Esophagus squamous epithelium (tissue), 5 donors: ENCODE measurements around the gene ERAS. TPM values are rescaled to one million over a fixed set of nuclear protein-coding genes. Genes with fewer than 3 reads are reported as not detected.
A peak's percentile ranks its signal among the peaks of the same experiment; 100 is the strongest.

Experiments used
- DNase-seq: peaks from one replicate; lab custom pipeline; 2025; lab: John Stamatoyannopoulos, UW
- H3K27ac ChIP-seq, 4 donors: fragments of 200-600 bp; sonication (generic); one replicate each; pipeline ENCODE4 v1.5.1; 2016 to 2019; ENCODE audit warnings: mild to moderate bottlenecking in 1 of 4
- H3K27me3 ChIP-seq, 4 donors: fragments of 200-600 bp; sonication (generic); 1 replicate in 3 of 4; 2 replicates in 1 of 4; pipeline versions ENCODE4 v1.5.1 to v1.6.0; 2017 to 2021; ENCODE audit warnings: antibody characterized with exemption in 1 of 4
- H3K36me3 ChIP-seq, 3 donors: fragments of 200-600 bp; sonication (generic); one replicate each; pipeline ENCODE4 v1.5.1; 2016 to 2019
- H3K4me1 ChIP-seq, 3 donors: fragments of 200-600 bp; sonication (generic); one replicate each; pipeline ENCODE4 v1.5.1; 2017 to 2019
- H3K4me3 ChIP-seq, 4 donors: fragments of 200-600 bp; sonication (generic); 1 replicate in 3 of 4; 2 replicates in 1 of 4; pipeline ENCODE4 v1.5.1; 2016 to 2019; ENCODE audit warnings: mild to moderate bottlenecking in 2 of 4, moderate library complexity in 1 of 4
- H3K9me3 ChIP-seq, 3 donors: fragments of 200-600 bp; sonication (generic); one replicate each; pipeline ENCODE4 v1.5.1; 2016 to 2019
- POLR2A ChIP-seq, 4 donors: fragments of 450-650 bp; IDR thresholded peaks; one replicate each; pipeline ENCODE4 v1.6.1; 2017; ENCODE audit warnings: antibody characterized with exemption in 4 of 4, mild to moderate bottlenecking in 4 of 4, moderate library complexity in 3 of 4
- WGBS, 2 donors: methylation state at CpG; one replicate each; pipeline ENCODE4 v1.1.5; 2018; 5-methylcytosine and 5-hydroxymethylcytosine counted together
- intact Hi-C: fragments of 100-400 bp; cut with DNase I; formaldehyde crosslinking; loops from one replicate; pipeline ENCODE4 v1.15.0; 2022
- total RNA-seq, 4 donors: library from RNA; depleted of rRNA; stranded (reverse); fragments of >200 nt; gene quantifications; one replicate each; pipeline ENCODE4 v1.1.0, GENCODE V29; 2016
- TF ChIP-seq, protein P1 (sequence below), 6 experiments: fragments of 450-650 bp in 4 of 6; fragments of 200-600 bp in 2 of 6; sonication (generic) in 2 of 6; IDR thresholded peaks; one replicate each; pipeline ENCODE4 v1.5.1; 2016 to 2019; ENCODE audit warnings: antibody characterized with exemption in 6 of 6, mild to moderate bottlenecking in 4 of 6, moderate library complexity in 4 of 6
- donor health status: DM: yes; HTN: yes; CAD: no.

Gene ERAS
- total RNA-seq, 4 donors from 2014 or later = not detected

DNA sequence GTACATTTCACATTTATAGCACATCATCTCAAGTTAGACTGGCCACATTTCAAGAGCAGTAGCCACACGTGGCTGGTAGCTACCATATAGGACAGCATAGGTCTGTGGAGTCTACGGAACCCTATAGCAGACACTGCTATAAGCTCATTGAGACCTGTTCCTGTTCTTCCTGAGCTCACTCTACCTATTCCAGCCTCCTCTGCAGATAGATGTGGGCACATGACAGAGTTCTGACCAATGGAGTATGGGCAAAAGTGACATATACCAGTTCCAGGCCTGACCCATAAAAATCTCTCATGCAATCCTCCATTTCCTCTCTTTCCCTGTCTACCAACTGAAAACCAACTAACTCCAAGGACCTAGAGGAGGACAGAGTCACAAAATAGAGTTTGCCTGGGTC lies 28.0 kb upstream of the ERAS start:
- H3K36me3 ChIP-seq = no peaks in the 10 kb centered on the region
- no peak overlapping the region for H3K4me3 ChIP-seq
- intact Hi-C loops = no loop called here
- WGBS, 2 donors = 72 to 94% methylated on average over 2 of the region's 2 CpGs
- no peaks in the 10 kb centered on the region for H3K9me3 ChIP-seq
- H3K27me3 ChIP-seq = no peaks in the 10 kb centered on the region
- no peak overlapping the region for H3K27ac ChIP-seq
- DNase-seq = no peak
- H3K4me1 ChIP-seq = peaks cover 0 to 13% (median 4%) of the 10 kb centered on the region in 3 donors
- TF ChIP-seq POLR2A (IDR thresholded peaks at IDR 0.05) = no peak
- TF ChIP-seq, protein P1, sequence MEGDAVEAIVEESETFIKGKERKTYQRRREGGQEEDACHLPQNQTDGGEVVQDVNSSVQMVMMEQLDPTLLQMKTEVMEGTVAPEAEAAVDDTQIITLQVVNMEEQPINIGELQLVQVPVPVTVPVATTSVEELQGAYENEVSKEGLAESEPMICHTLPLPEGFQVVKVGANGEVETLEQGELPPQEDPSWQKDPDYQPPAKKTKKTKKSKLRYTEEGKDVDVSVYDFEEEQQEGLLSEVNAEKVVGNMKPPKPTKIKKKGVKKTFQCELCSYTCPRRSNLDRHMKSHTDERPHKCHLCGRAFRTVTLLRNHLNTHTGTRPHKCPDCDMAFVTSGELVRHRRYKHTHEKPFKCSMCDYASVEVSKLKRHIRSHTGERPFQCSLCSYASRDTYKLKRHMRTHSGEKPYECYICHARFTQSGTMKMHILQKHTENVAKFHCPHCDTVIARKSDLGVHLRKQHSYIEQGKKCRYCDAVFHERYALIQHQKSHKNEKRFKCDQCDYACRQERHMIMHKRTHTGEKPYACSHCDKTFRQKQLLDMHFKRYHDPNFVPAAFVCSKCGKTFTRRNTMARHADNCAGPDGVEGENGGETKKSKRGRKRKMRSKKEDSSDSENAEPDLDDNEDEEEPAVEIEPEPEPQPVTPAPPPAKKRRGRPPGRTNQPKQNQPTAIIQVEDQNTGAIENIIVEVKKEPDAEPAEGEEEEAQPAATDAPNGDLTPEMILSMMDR (IDR thresholded peaks at IDR 0.05) = no peak

DNA sequence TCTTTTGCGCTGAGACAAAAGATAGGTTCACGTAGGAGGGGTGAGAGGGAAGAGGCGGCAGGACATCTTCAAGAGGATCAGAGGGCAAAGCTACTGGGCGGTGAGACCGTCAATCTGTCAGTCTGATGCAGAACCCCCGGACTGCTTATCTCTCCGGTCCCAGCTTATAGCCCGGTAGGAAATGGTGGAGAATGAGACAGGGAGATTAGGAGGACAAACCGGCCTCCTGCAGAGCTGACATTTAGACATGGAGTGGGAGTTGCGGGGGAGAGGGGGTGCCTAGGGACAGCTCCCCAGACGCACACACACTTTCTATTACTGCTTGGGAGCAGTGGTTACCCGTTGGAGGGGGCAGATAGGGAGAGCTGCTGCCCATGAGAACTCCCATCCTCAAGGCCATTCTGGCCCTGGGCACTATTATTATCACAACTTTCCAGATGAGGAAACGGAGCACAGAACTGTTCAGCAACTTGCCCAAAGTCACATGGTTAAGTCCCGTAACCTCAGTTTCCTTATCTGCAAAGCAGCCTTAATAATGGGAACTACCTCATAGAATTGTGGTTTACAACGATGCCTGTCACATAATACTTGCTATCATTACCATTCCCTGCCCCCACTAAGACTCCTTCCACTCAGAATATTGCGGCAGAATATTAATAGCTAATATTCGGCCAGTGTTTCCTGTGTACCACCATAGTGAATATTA lies 25.6 kb upstream of the ERAS start:
- Histone ChIP-seq H3K27me3 (no peaks in the 10 kb centered on the region), H3K4me1 (peaks cover 0 to 13% (median 4%) of the 10 kb centered on the region in 3 donors), H3K4me3 (peak overlapping the region; percentile 55 to 79 (median 64)), H3K9me3 (no peaks in the 10 kb centered on the region), H3K36me3 (peaks cover 0 to 17% (median 0%) of the 10 kb centered on the region in 3 donors), H3K27ac (peak overlapping the region; percentile 85 to 95 (median 93))
- DNase-seq = no peak
- no peak for TF ChIP-seq POLR2A (IDR thresholded peaks at IDR 0.05)
- TF ChIP-seq, protein P1 (IDR thresholded peaks at IDR 0.05) = no peak
- 19 to 58% methylated on average over 12 to 17 of the region's 17 CpGs for WGBS, 2 donors
- intact Hi-C loops = no loop called here

DNA sequence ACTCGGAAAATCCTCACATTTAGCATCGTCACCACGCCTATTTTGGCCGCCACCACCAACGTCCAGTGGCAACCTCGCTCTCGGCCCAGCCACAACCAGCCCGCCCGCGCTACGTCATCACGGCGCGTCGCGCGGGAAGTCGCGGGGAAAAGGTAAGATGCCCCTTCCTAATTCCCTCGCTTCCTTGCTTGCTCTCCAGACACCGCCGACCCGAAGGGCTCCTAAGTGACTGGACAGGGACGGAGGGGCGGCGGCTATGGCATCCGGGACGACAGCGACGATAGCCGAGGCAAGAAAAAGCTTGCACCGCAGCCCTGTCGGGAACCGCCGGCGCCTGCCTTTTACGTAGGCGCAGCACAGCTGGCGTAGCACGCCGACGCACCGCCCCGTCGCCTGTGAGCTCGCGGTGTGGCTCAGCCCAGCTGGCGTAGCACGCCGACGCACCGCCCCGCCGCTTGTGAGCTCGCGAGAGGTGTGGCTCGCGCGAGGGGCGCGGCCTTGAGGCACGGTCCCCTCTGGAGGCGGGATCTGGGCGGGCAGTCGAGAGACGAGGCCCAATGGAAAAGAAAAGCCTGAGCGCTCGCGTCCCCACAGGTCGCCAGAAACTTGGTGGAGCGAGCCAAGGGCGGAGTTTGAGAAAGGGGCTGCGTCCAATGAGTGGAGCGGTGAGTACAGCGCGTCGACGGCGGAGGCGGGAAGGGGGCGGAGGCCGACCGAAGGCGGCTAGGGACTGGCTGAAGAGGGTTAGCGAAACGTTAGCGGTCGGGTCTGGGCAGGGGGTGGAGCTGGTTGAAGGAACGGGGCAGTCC lies 24.8 kb upstream of the ERAS start, which contains the start of gene HDAC6:
HDAC6 (plus strand) TSS at position 788 of the 809 bp plus-strand sequence. CDS start 626 bp downstream, outside the sequence.
- Histone ChIP-seq H3K27ac (peak within 1 kb of the TSS; percentile 92 to 98 (median 96)), H3K4me3 (peak within 1 kb of the TSS; percentile 55 to 79 (median 64)), H3K36me3 (peaks cover 0 to 22% (median 0%) of the 10 kb centered on the region in 3 donors), H3K4me1 (peaks cover 0 to 13% (median 4%) of the 10 kb centered on the region in 3 donors), H3K27me3 (no peaks in the 10 kb centered on the region), H3K9me3 (no peaks in the 10 kb centered on the region)
- TF ChIP-seq, protein P1 (IDR thresholded peaks at IDR 0.05) = peak in 1 of 6 experiments; percentile 14
- TF ChIP-seq POLR2A (IDR thresholded peaks at IDR 0.05) = peak in 2 of 4 donors; percentile 14 to 52
- intact Hi-C loops = no loop called here
- WGBS, 2 donors = 0 to 50% methylated on average over 11 to 44 of the region's 89 CpGs
- DNase-seq = peak; percentile 97

DNA sequence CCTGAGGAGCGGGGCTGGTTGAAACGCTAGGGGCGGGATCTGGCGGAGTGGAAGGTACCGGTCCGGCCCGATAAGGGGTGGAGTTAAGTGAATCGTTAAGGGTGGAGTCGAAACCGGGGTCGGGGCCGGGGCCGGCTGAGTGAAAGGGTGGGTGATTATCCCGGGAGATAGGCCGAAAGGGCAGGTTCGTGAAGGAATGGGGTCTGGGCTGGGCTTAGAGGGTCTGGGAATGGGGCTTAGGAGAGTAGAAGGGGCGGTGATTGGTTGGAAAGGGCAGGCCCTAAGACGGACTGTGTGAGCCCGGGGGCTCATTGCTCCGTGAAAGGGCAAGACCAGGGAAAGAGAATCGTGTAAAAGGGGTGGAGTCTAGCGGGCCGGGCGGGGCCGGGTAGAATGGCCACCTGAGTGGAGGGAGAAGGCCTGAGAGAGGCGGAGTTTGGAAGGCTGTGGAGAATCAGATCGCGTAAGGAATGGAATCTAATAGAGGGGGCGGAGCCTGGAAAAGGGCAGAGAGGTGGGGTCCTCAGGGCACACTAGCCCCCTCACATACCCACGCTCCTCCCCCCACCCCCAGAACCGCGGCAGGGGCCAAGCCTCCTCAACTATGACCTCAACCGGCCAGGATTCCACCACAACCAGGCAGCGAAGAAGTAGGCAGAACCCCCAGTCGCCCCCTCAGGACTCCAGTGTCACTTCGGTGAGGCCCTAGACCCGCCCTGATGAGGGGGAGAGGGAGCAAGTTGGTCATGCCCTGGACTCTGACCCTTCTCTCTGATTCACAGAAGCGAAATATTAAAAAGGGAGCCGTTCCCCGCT lies 24.0 kb upstream of the ERAS start:
- H3K27me3 ChIP-seq = no peaks in the 10 kb centered on the region
- intact Hi-C loops = no loop called here
- H3K27ac ChIP-seq = peak overlapping the region; percentile 92 to 98 (median 96)
- H3K4me1 ChIP-seq = peaks cover 0 to 13% (median 4%) of the 10 kb centered on the region in 3 donors
- peak overlapping the region; percentile 38 to 69 (median 52) for H3K4me3 ChIP-seq
- peak; percentile 57 for DNase-seq
- no peaks in the 10 kb centered on the region for H3K9me3 ChIP-seq
- TF ChIP-seq, protein P1 (IDR thresholded peaks at IDR 0.05) = no peak
- TF ChIP-seq POLR2A (IDR thresholded peaks at IDR 0.05) = peak in 3 of 4 donors; percentile 34 to 75 (median 47)
- 2 to 52% methylated on average over 8 to 32 of the region's 40 CpGs for WGBS, 2 donors
- peaks cover 0 to 22% (median 0%) of the 10 kb centered on the region in 3 donors for H3K36me3 ChIP-seq
